GM12878 (cell line): ENCODE results near the gene DYNC1I2.

Source experiments
- EZH2 ChIP-seq: IDR thresholded peaks from 2 replicates; pipeline ENCODE4 v1.6.1; 2012; ENCODE audit warnings: low read depth, mild to moderate bottlenecking, control low read depth, inconsistent platforms, low read length, borderline replicate concordance; ENCODE audit not compliant: control insufficient read depth
- JUNB ChIP-seq: IDR thresholded peaks from 2 replicates; pipeline ENCODE4 v1.6.1; 2016; ENCODE audit warnings: antibody characterized with exemption, mild to moderate bottlenecking
- RAD21 ChIP-seq: IDR thresholded peaks from 2 replicates; pipeline ENCODE4 v1.6.1; 2011; ENCODE audit warnings: mild to moderate bottlenecking, low read depth, low read length, moderate library complexity; ENCODE audit not compliant: insufficient read depth
- RCOR1 ChIP-seq: conservative IDR thresholded peaks from 2 replicates; pipeline ENCODE4 v1.6.1; 2012; ENCODE audit warnings: low read depth, low read length, improper control_type of control experiment
- SREBF1 ChIP-seq: IDR thresholded peaks from 2 replicates; pipeline ENCODE4 v1.6.1; 2012; ENCODE audit warnings: mild to moderate bottlenecking, low read length
- USF2 ChIP-seq: IDR thresholded peaks from 2 replicates; pipeline ENCODE4 v1.6.1; 2011; ENCODE audit warnings: low read depth, low read length, improper control_type of control experiment, borderline replicate concordance
- YY1 ChIP-seq: IDR thresholded peaks from 2 replicates; pipeline ENCODE4 v1.6.1; 2011; ENCODE audit warnings: low read depth, mild to moderate bottlenecking, low read length
- ZBTB33 ChIP-seq: fragments of 450-650 bp; IDR thresholded peaks from 2 replicates; pipeline ENCODE4 v1.6.1; 2017; ENCODE audit warnings: mild to moderate bottlenecking
- TF ChIP-seq, protein P1 (sequence below): IDR thresholded peaks from 2 replicates; pipeline ENCODE4 v1.6.1; 2012; ENCODE audit warnings: low read depth, low read length, improper control_type of control experiment
- TF ChIP-seq, protein P2 (sequence below), 3 experiments: IDR thresholded peaks in 2 of 3; conservative IDR thresholded peaks in 1 of 3; 2 replicates each; pipeline ENCODE4 v1.5.1; 2011; ENCODE audit warnings: low read depth in 3 of 3, low read length in 3 of 3, mild to moderate bottlenecking in 3 of 3, control low read depth in 2 of 3, moderate library complexity in 2 of 3, inconsistent platforms in 1 of 3, mixed read lengths in 1 of 3; ENCODE audit not compliant: control insufficient read depth in 2 of 3, insufficient read depth in 1 of 3; ENCODE audit errors: extremely low read depth in 1 of 3

DNA sequence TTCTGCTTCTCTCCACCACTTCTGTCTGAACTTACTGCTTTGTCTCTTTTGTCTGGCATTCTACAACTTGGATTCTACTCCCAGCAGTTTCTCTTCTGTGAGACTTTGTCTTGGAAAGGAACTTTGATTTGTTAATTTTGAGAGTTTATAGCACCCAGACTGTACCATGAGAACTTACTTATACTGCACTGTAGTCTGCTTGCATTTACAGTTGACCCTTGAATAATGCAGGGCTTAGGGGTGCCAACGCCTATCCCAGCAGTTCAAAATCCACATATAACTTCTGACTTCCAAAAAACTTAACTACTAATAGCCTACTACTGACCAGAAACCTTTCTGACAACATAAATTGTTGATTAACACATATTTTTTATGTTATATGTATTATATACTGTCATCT, 55.5 kb downstream of the DYNC1I2 start:
- TF ChIP-seq ZBTB33 (no peak), YY1 (no peak), JUNB (no peak), RCOR1 (no peak), USF2 (no peak), RAD21 (no peak), EZH2 (no peak), SREBF1 (no peak)
- TF ChIP-seq, protein P1, sequence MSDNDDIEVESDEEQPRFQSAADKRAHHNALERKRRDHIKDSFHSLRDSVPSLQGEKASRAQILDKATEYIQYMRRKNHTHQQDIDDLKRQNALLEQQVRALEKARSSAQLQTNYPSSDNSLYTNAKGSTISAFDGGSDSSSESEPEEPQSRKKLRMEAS = no peak
- TF ChIP-seq, protein P2, sequence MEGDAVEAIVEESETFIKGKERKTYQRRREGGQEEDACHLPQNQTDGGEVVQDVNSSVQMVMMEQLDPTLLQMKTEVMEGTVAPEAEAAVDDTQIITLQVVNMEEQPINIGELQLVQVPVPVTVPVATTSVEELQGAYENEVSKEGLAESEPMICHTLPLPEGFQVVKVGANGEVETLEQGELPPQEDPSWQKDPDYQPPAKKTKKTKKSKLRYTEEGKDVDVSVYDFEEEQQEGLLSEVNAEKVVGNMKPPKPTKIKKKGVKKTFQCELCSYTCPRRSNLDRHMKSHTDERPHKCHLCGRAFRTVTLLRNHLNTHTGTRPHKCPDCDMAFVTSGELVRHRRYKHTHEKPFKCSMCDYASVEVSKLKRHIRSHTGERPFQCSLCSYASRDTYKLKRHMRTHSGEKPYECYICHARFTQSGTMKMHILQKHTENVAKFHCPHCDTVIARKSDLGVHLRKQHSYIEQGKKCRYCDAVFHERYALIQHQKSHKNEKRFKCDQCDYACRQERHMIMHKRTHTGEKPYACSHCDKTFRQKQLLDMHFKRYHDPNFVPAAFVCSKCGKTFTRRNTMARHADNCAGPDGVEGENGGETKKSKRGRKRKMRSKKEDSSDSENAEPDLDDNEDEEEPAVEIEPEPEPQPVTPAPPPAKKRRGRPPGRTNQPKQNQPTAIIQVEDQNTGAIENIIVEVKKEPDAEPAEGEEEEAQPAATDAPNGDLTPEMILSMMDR (IDR thresholded peaks at IDR 0.05 in 2 of 3, conservative IDR thresholded peaks at IDR 0.05 in 1 of 3; ENCODE audit: control insufficient read depth in 2 of 3, extremely low read depth in 1 of 3, insufficient read depth in 1 of 3, low read depth in 3 of 3, low read length in 3 of 3) = no peak
